HL-60 (cell line): ENCODE results near the gene HS6ST3.

ENCODE experiments used
- DNase-seq, 2 experiments: peaks; one replicate each; pipeline ENCODE4 v3.0.0-alpha.2; 2010 to 2020; ENCODE audit warnings: low read depth in 1 of 2, low spot score in 1 of 2
- H3K27ac ChIP-seq: fragments of 250-450 bp; sonication (Bioruptor Pico); replicated peaks from 2 replicates; pipeline ENCODE4 v1.5.1; 2020; ENCODE audit warnings: mild to moderate bottlenecking, moderate library complexity
- H3K27me3 ChIP-seq: fragments of 250-450 bp; sonication (Bioruptor Pico); 2 replicates; pipeline ENCODE4 v1.5.1; 2021; ENCODE audit warnings: mild to moderate bottlenecking, moderate library complexity; ENCODE audit not compliant: insufficient read depth, poor library complexity, severe bottlenecking
- H3K4me3 ChIP-seq: replicated peaks from 2 replicates; pipeline ENCODE4 v1.5.1; 2011; ENCODE audit warnings: mild to moderate bottlenecking, control low read depth, low read length; ENCODE audit not compliant: insufficient read depth
- GABPA ChIP-seq: IDR thresholded peaks from 2 replicates; pipeline ENCODE4 v1.6.1; 2012; ENCODE audit warnings: low read depth
- POLR2AphosphoS5 ChIP-seq: IDR thresholded peaks from 2 replicates; pipeline ENCODE4 v1.6.1; 2012; ENCODE audit warnings: low read depth
- SPI1 ChIP-seq: IDR thresholded peaks from 2 replicates; pipeline ENCODE4 v1.6.1; 2012; ENCODE audit warnings: low read depth, mild to moderate bottlenecking, borderline replicate concordance
- TF ChIP-seq, protein P1 (sequence below): IDR thresholded peaks from 2 replicates; pipeline ENCODE4 v1.6.1; 2012; ENCODE audit warnings: low read depth; ENCODE audit not compliant: insufficient replicate concordance
- TF ChIP-seq, protein P2 (sequence below): IDR thresholded peaks from one replicate; pipeline ENCODE4 v1.5.1; 2011; ENCODE audit warnings: low read length, control low read depth, inconsistent platforms; ENCODE audit not compliant: insufficient read depth

Gene HS6ST3

DNA sequence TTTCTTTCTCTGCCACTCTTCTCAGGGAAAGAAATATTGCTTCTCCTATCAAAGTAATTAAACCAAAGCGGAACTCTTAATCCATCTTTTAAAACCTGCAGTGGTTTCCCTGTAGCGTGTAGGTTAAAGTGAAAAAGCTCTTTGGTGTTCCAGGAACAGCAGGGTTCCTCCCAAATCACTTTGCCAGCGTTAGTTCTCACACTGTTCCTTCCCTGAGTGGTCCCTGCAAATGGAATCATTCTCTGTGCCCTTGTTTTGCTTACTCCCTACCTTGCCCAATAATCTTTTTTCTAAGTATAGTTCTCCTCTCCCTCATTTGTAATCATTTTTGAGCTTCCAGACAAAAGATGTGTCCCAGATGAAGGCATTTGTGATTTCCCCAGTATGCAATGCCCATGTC lies 207.5 kb downstream of the HS6ST3 start:
- DNase-seq = no peak
- TF ChIP-seq, protein P1, sequence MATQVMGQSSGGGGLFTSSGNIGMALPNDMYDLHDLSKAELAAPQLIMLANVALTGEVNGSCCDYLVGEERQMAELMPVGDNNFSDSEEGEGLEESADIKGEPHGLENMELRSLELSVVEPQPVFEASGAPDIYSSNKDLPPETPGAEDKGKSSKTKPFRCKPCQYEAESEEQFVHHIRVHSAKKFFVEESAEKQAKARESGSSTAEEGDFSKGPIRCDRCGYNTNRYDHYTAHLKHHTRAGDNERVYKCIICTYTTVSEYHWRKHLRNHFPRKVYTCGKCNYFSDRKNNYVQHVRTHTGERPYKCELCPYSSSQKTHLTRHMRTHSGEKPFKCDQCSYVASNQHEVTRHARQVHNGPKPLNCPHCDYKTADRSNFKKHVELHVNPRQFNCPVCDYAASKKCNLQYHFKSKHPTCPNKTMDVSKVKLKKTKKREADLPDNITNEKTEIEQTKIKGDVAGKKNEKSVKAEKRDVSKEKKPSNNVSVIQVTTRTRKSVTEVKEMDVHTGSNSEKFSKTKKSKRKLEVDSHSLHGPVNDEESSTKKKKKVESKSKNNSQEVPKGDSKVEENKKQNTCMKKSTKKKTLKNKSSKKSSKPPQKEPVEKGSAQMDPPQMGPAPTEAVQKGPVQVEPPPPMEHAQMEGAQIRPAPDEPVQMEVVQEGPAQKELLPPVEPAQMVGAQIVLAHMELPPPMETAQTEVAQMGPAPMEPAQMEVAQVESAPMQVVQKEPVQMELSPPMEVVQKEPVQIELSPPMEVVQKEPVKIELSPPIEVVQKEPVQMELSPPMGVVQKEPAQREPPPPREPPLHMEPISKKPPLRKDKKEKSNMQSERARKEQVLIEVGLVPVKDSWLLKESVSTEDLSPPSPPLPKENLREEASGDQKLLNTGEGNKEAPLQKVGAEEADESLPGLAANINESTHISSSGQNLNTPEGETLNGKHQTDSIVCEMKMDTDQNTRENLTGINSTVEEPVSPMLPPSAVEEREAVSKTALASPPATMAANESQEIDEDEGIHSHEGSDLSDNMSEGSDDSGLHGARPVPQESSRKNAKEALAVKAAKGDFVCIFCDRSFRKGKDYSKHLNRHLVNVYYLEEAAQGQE = no peak
- TF ChIP-seq POLR2AphosphoS5 (no peak), SPI1 (no peak)
- Histone ChIP-seq H3K4me3 (no peak overlapping the region), H3K27ac (no peak overlapping the region), H3K27me3 (no peaks in the 10 kb centered on the region)

DNA sequence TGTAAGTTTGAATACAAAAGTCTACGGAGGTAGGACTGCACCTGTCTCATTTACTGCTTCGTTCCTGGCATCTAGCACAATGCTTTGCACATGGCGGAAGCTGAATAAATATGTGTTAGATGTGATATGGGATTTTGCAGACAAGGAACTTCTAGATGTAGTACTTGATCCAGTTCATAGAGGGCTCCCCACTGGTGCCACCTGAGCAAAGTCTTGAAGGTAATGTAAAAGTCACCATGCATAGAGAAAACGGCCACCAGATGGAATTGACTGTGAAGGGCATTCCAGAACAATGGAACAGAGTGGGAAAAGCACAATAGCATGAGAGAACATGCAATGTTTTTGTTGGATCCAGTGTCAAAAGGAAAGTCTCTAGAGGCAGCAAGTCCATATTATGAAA lies 209.3 kb downstream of the HS6ST3 start:
- H3K27me3 ChIP-seq = no peaks in the 10 kb centered on the region
- no peak overlapping the region for H3K27ac ChIP-seq
- H3K4me3 ChIP-seq = no peak overlapping the region
- TF ChIP-seq, protein P2, sequence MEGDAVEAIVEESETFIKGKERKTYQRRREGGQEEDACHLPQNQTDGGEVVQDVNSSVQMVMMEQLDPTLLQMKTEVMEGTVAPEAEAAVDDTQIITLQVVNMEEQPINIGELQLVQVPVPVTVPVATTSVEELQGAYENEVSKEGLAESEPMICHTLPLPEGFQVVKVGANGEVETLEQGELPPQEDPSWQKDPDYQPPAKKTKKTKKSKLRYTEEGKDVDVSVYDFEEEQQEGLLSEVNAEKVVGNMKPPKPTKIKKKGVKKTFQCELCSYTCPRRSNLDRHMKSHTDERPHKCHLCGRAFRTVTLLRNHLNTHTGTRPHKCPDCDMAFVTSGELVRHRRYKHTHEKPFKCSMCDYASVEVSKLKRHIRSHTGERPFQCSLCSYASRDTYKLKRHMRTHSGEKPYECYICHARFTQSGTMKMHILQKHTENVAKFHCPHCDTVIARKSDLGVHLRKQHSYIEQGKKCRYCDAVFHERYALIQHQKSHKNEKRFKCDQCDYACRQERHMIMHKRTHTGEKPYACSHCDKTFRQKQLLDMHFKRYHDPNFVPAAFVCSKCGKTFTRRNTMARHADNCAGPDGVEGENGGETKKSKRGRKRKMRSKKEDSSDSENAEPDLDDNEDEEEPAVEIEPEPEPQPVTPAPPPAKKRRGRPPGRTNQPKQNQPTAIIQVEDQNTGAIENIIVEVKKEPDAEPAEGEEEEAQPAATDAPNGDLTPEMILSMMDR = no peak
- TF ChIP-seq GABPA (no peak), POLR2AphosphoS5 (no peak), SPI1 (no peak)
- TF ChIP-seq, protein P1 = no peak
- no peak for DNase-seq

DNA sequence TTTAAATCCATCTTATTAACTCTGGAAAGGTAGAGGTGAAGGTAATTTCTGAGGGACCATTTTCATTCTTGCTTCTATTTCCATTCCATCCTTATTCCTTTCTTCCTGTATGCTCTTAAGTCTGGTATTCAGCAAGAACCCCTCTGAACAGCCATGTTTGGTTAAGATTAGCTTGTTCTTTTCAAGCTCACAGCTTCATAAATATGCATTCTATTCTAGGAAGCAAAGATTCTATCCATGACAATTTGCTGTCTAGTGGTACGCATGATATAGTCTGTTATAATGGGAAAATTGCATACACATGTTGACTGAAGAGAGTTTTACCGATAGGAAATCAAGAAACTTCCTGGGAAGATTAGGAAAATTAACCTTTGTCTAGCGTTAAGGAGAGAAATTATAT lies 218.7 kb downstream of the HS6ST3 start:
- DNase-seq = no peak
- TF ChIP-seq SPI1 (no peak), GABPA (no peak), POLR2AphosphoS5 (no peak)
- TF ChIP-seq, protein P2 = no peak
- TF ChIP-seq, protein P1 = no peak
- Histone ChIP-seq H3K4me3 (no peak overlapping the region), H3K27me3 (peaks cover 2% of the 10 kb centered on the region), H3K27ac (no peak overlapping the region)

DNA sequence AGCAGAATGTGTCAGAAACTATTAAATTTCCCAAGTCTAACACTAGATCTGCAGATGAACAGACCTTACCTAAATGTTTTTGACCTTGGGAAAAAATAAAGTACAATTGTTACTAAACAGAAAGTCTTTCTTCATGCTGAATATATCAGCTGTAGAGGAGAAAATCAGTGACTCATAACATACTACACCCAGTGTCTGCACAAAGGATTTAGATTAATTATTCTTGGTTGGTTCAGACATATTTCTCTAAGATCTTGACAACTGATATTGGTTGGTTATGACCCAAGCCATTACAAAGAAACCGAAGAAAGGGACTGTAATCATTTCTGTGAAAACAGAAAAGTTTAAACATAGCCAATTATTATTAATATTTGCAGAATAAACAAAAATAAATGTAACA lies 225.1 kb downstream of the HS6ST3 start:
- H3K27me3 ChIP-seq = no peaks in the 10 kb centered on the region
- no peak overlapping the region for H3K4me3 ChIP-seq
- DNase-seq = no peak
- H3K27ac ChIP-seq = no peak overlapping the region
- no peak for TF ChIP-seq GABPA
- no peak for TF ChIP-seq SPI1
- TF ChIP-seq, protein P1 = no peak
- no peak for TF ChIP-seq POLR2AphosphoS5
